Ishikawa (cell line): ENCODE results near the gene POLD2.

Experiments used
- CEBPB ChIP-seq: IDR thresholded peaks from 2 replicates; pipeline ENCODE4 v1.6.1; 2012
- CREB1 ChIP-seq: IDR thresholded peaks from 2 replicates; pipeline ENCODE4 v1.6.1; 2012; ENCODE audit warnings: low read depth
- EGR1 ChIP-seq: IDR thresholded peaks from 2 replicates; pipeline ENCODE4 v1.6.1; 2012
- EP300 ChIP-seq: IDR thresholded peaks from 2 replicates; pipeline ENCODE4 v1.6.1; 2012; ENCODE audit warnings: borderline replicate concordance
- FOXM1 ChIP-seq: IDR thresholded peaks from 2 replicates; pipeline ENCODE4 v1.6.1; 2012; ENCODE audit warnings: low read depth, borderline replicate concordance
- NFIC ChIP-seq: IDR thresholded peaks from 2 replicates; pipeline ENCODE4 v1.6.1; 2012
- RAD21 ChIP-seq: IDR thresholded peaks from 2 replicates; pipeline ENCODE4 v1.6.1; 2012; ENCODE audit warnings: low read depth
- TAF1 ChIP-seq: IDR thresholded peaks from 2 replicates; pipeline ENCODE4 v1.6.1; 2012; ENCODE audit warnings: low read depth, mild to moderate bottlenecking
- TCF12 ChIP-seq: IDR thresholded peaks from 2 replicates; pipeline ENCODE4 v1.6.1; 2012; ENCODE audit warnings: low read depth
- TEAD4 ChIP-seq: IDR thresholded peaks from 2 replicates; pipeline ENCODE4 v1.6.1; 2012
- YY1 ChIP-seq: IDR thresholded peaks from 2 replicates; pipeline ENCODE4 v1.6.1; 2012; ENCODE audit warnings: low read depth
- ZBTB7A ChIP-seq: IDR thresholded peaks from 2 replicates; pipeline ENCODE4 v1.6.1; 2012; ENCODE audit warnings: low read depth
- TF ChIP-seq, protein P1 (sequence below): IDR thresholded peaks from 2 replicates; pipeline ENCODE4 v1.6.1; 2012
- TF ChIP-seq, protein P2 (sequence below): IDR thresholded peaks from 2 replicates; pipeline ENCODE4 v1.6.1; 2012; ENCODE audit warnings: low read depth, mild to moderate bottlenecking
- TF ChIP-seq, protein P3 (sequence below): IDR thresholded peaks from 2 replicates; pipeline ENCODE4 v1.6.1; 2012

POLD2 gene

DNA sequence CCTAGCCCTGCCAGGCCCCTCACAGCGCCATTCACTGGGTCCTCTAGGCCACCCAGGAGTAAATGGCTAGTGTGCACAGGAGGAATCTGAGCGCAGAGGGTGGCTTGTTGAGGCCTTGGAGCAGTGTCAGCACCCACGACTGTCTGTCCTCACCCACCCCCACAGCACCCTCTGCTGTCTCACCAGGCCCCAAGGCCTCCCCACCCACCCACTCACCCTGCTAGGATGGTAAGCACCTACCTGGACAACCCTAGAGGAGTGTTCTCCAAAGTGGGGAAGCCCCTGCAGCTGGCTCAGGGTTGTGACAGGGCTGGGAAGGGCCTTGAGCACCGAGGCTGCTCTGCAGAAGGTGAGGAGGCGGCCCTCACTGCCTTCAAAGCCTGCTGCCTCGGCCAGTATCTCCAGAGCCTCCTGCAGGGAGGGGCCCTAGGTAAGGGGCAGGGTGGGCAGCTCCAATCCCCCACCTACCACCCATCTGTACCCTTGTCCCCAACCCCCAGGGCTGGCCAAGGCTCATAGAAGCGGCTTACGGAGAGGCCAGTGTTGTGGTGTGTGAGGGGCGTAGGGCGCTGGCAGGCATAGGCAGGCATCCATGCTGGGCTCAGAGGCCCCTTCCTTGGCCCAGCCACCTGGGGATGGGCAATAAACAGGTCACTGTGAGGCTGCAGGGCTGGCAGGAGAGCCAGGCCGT is 43.9 kb downstream of the POLD2 start:
- TF ChIP-seq RAD21: no peak
- TF ChIP-seq FOXM1: no peak
- no peak for TF ChIP-seq CEBPB

DNA sequence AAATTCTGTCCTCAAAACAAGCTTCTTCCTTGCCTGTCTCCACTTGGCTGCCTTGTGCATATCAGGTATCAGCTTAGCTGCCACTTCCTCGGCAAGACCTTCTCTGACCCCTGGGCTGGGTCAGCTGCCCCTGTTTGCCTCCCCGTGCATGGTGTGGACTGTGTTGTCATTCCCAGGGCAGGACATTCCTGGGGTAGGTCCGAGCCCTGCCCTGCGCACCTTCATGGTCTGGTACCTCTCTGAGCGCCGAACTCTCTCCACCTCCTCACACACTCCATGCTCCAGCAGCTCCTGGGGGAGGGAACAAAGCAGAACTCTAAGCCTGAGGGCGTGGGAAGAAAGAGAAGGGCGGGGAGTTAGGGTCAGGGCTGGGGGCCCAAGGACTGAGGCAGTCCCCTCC is 44.8 kb downstream of the POLD2 start:
- peak; percentile 46; the same call in 1 of the 2 replicates for TF ChIP-seq TCF12
- TF ChIP-seq, protein P1, sequence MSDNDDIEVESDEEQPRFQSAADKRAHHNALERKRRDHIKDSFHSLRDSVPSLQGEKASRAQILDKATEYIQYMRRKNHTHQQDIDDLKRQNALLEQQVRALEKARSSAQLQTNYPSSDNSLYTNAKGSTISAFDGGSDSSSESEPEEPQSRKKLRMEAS: peak; percentile 60
- no peak for TF ChIP-seq FOXM1
- no peak for TF ChIP-seq RAD21
- TF ChIP-seq YY1: no peak
- no peak; the same call in 1 of the 2 replicates for TF ChIP-seq EP300
- TF ChIP-seq TEAD4: peak; percentile 64
- no peak for TF ChIP-seq CEBPB
- no peak for TF ChIP-seq ZBTB7A
- TF ChIP-seq CREB1: no peak
- no peak for TF ChIP-seq NFIC
- TF ChIP-seq EGR1: no peak; the same call in 1 of the 2 replicates
- TF ChIP-seq, protein P2, sequence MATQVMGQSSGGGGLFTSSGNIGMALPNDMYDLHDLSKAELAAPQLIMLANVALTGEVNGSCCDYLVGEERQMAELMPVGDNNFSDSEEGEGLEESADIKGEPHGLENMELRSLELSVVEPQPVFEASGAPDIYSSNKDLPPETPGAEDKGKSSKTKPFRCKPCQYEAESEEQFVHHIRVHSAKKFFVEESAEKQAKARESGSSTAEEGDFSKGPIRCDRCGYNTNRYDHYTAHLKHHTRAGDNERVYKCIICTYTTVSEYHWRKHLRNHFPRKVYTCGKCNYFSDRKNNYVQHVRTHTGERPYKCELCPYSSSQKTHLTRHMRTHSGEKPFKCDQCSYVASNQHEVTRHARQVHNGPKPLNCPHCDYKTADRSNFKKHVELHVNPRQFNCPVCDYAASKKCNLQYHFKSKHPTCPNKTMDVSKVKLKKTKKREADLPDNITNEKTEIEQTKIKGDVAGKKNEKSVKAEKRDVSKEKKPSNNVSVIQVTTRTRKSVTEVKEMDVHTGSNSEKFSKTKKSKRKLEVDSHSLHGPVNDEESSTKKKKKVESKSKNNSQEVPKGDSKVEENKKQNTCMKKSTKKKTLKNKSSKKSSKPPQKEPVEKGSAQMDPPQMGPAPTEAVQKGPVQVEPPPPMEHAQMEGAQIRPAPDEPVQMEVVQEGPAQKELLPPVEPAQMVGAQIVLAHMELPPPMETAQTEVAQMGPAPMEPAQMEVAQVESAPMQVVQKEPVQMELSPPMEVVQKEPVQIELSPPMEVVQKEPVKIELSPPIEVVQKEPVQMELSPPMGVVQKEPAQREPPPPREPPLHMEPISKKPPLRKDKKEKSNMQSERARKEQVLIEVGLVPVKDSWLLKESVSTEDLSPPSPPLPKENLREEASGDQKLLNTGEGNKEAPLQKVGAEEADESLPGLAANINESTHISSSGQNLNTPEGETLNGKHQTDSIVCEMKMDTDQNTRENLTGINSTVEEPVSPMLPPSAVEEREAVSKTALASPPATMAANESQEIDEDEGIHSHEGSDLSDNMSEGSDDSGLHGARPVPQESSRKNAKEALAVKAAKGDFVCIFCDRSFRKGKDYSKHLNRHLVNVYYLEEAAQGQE: no peak
- TF ChIP-seq, protein P3, sequence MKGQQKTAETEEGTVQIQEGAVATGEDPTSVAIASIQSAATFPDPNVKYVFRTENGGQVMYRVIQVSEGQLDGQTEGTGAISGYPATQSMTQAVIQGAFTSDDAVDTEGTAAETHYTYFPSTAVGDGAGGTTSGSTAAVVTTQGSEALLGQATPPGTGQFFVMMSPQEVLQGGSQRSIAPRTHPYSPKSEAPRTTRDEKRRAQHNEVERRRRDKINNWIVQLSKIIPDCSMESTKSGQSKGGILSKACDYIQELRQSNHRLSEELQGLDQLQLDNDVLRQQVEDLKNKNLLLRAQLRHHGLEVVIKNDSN: no peak
- no peak for TF ChIP-seq TAF1

DNA sequence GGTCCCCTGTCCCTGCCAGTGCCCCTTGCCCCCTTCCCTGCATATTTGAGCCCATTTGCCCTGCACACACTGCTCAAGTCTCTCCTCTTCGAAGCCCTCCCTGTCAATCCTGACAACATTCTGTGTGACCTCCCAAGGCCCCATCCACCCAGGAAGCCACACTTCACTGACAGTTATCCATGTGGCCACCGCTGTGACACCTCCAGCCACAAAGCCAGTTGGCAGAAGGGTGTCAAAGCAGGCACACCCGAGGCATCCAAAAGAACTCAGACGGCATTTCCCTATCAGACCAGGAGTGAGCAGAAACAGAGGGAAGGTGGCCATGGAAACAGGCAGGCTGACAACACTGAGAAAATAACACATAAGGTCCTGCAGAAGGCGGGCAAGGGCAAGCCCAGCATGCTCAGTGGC is 45.7 kb downstream of the POLD2 start:
- no peak for TF ChIP-seq NFIC
- TF ChIP-seq, protein P2: no peak
- no peak for TF ChIP-seq FOXM1
- TF ChIP-seq, protein P1: no peak
- no peak for TF ChIP-seq ZBTB7A
- TF ChIP-seq CEBPB: no peak
- TF ChIP-seq TCF12: no peak
- no peak for TF ChIP-seq YY1
- TF ChIP-seq TAF1: no peak
- TF ChIP-seq TEAD4: no peak

DNA sequence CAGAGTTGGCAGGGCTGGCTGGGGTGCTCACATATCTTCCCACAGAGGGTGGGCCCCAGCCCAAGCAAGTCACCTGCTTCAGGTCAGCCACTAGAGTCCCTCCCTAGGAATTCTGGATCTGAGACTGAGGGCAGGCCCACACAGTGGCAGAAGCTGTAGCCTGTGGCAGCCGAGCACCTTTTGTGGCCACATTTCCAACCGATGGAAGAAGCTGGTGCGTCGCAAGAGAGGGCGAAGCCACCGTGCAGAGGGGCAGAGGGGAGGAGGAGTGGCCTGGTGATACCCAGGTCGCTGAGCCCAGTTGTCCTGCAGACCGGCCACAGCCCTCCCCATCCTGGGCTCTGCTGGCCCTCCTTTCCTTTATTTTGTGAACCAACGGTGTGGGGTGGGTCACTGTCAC is 46.3 kb downstream of the POLD2 start:
- no peak for TF ChIP-seq TAF1
- no peak for TF ChIP-seq EP300
- no peak for TF ChIP-seq YY1
- no peak for TF ChIP-seq TEAD4
- no peak for TF ChIP-seq ZBTB7A
- no peak for TF ChIP-seq TCF12
- no peak for TF ChIP-seq CEBPB
- no peak for TF ChIP-seq EGR1
- TF ChIP-seq NFIC: no peak
- no peak for TF ChIP-seq RAD21
- TF ChIP-seq, protein P2: no peak
- TF ChIP-seq, protein P3: no peak
- TF ChIP-seq, protein P1: no peak
- TF ChIP-seq FOXM1: no peak
- no peak for TF ChIP-seq CREB1
